Panc1 (cell line): Measurements from ENCODE around the gene DDX41. TPM values are rescaled to one million over a fixed set of nuclear protein-coding genes. Genes with fewer than 3 reads are reported as not detected.

ENCODE experiments used
- ATAC-seq: fragments of 200-7000 bp; cut with Tn5 transposase; 2 replicates; pipeline ENCODE4 v1.9.1; 2020; ENCODE audit warnings: mild to moderate bottlenecking, moderate library complexity
- BruUV-seq: library from RNA; stranded (reverse); fragments of 400-500 nt; replicated peaks from 2 replicates; lab custom pipeline; 2021; lab: Mats Ljungman, UMichigan
- CTCF ChIA-PET: fragments of 300-600 bp; sonication (Branson Sonifier 250); formaldehyde crosslinking; loops from one replicate; lab custom pipeline; 2022; ENCODE audit warnings: antibody characterized with exemption; lab: Charles Lee
- POLR2A ChIA-PET: fragments of 300-600 bp; sonication (Branson Sonifier 250); formaldehyde crosslinking; loops from one replicate; lab custom pipeline; 2022; ENCODE audit warnings: antibody characterized with exemption; lab: Charles Lee
- DNase-seq: peaks from one replicate; pipeline ENCODE4 v3.0.0-alpha.2; 2010; ENCODE audit warnings: low read depth, low spot score
- H3K27ac ChIP-seq: 2 replicates; pipeline ENCODE4 v1.5.1; 2011; ENCODE audit warnings: mild to moderate bottlenecking, low read length, inconsistent platforms
- H3K27me3 ChIP-seq: fragments of 200-500 bp; sonication (Bioruptor generic); 2 replicates; pipeline ENCODE4 v1.6.0; 2014; ENCODE audit warnings: low read length, inconsistent platforms; ENCODE audit not compliant: control insufficient read depth, insufficient read depth
- H3K36me3 ChIP-seq: fragments of 200-500 bp; sonication (Bioruptor generic); 2 replicates; pipeline ENCODE4 v1.5.1; 2014; ENCODE audit warnings: inconsistent platforms, mild to moderate bottlenecking, low read length, moderate library complexity; ENCODE audit not compliant: control insufficient read depth, insufficient read depth
- H3K4me1 ChIP-seq: 2 replicates; pipeline ENCODE4 v1.5.1; 2011; ENCODE audit warnings: inconsistent platforms, mild to moderate bottlenecking, low read length, moderate library complexity; ENCODE audit not compliant: control insufficient read depth, insufficient read depth
- H3K4me3 ChIP-seq, 2 experiments: 2 replicates each; pipeline ENCODE4 v1.5.1; 2011 to 2012; ENCODE audit warnings: low read depth in 2 of 2, low read length in 2 of 2, mild to moderate bottlenecking in 2 of 2, inconsistent platforms in 1 of 2, moderate library complexity in 1 of 2
- H3K9me3 ChIP-seq: fragments of 200-500 bp; sonication (Bioruptor generic); 2 replicates; pipeline ENCODE4 v1.5.1; 2014; ENCODE audit warnings: low read depth, mild to moderate bottlenecking, inconsistent platforms, low read length, moderate library complexity; ENCODE audit not compliant: control insufficient read depth, insufficient read depth
- CTCF ChIP-seq: fragments of 450-650 bp; IDR thresholded peaks from 2 replicates; pipeline ENCODE4 v1.5.1; 2017; ENCODE audit warnings: mild to moderate bottlenecking
- POLR2AphosphoS5 ChIP-seq: IDR thresholded peaks from 2 replicates; pipeline ENCODE4 v1.6.1; 2012; ENCODE audit warnings: mild to moderate bottlenecking, low read depth, low read length, moderate library complexity
- REST ChIP-seq, 2 experiments: IDR thresholded peaks; 2 replicates each; pipeline ENCODE4 v1.6.1; 2011 to 2012; ENCODE audit warnings: low read depth in 2 of 2, control low read depth in 1 of 2, low read length in 1 of 2, mild to moderate bottlenecking in 1 of 2, moderate library complexity in 1 of 2; ENCODE audit not compliant: insufficient read depth in 1 of 2
- SIN3A ChIP-seq: IDR thresholded peaks from 2 replicates; pipeline ENCODE4 v1.6.1; 2012; ENCODE audit warnings: low read depth, mild to moderate bottlenecking, low read length, moderate library complexity, borderline replicate concordance; ENCODE audit not compliant: insufficient read depth
- in situ Hi-C: cut with HindIII; loops from 2 replicates; pipeline ENCODE4 v1.10.0; 2016; ENCODE audit warnings: low sequenced_read_pairs, low pct_unique_long_range_greater_than_20kb
- intact Hi-C: fragments of 100-400 bp; cut with micrococcal nuclease; formaldehyde crosslinking; loops from one replicate; pipeline ENCODE4 v1.10.0; 2022; ENCODE audit not compliant: unreplicated experiment
- total RNA-seq: library from RNA; stranded (reverse); gene quantifications from one replicate; pipeline ENCODE4 v1.2.1, GENCODE V29; 2021; ENCODE audit not compliant: unreplicated experiment

Gene DDX41
- total RNA-seq, 1 experiment from 2014 or later, result 111 TPM

GRCh38 chr5:177557041-177557647 is 40.4 kb upstream of the DDX41 start:
- Histone ChIP-seq H3K36me3 (no peaks in the 10 kb centered on the region; the same call in 1 of the 2 replicates), H3K9me3 (no peaks in the 10 kb centered on the region), H3K4me3 (no peak overlapping the region), H3K27ac (no peak overlapping the region), H3K4me1 (peaks cover 9% of the 10 kb centered on the region), H3K27me3 (no peaks in the 10 kb centered on the region)
- POLR2A ChIA-PET, result no interaction called here
- TF ChIP-seq CTCF (no peak), POLR2AphosphoS5 (no peak)
- DNase-seq (no peak), ATAC-seq (no peak)
- CTCF ChIA-PET, result interaction anchor here (1.4 kb wide), 1 partner anchor 50 kb away, joined by 3 read pairs; no protein-coding TSS in a partner anchor
- no TSS peak for BruUV-seq
- intact Hi-C loops, result no loop called here
- in situ Hi-C loops, result no loop called here

- in situ Hi-C loops, result no loop called here
- intact Hi-C loops, result no loop called here
- ATAC-seq (no peak), DNase-seq (no peak)
- Histone ChIP-seq H3K9me3 (no peaks in the 10 kb centered on the region), H3K27me3 (no peaks in the 10 kb centered on the region), H3K27ac (no peak overlapping the region; the same call in 1 of the 2 replicates), H3K36me3 (no peaks in the 10 kb centered on the region; the same call in 1 of the 2 replicates), H3K4me1 (peaks cover 13% of the 10 kb centered on the region), H3K4me3 (no peak overlapping the region)
- POLR2A ChIA-PET, result no interaction called here
- CTCF ChIA-PET, result no interaction called here
- BruUV-seq, result no TSS peak
- TF ChIP-seq REST (IDR thresholded peaks at IDR 0.05; ENCODE audit: insufficient read depth in 1 of 2, low read depth in 2 of 2, low read length in 1 of 2) (no peak), CTCF (no peak), SIN3A (no peak)
Measured at GRCh38 chr5:177555665-177556064, 38.9 kb upstream of the DDX41 start.
